GM23248 (cell line): ENCODE data around the gene FOXD4L4.
"Not testable (repeated sequence)": the region's sequence is repeated elsewhere in the genome, so short reads cannot be mapped to it uniquely, and the experiment has no call there.

ENCODE experiments used
- EZH2 ChIP-seq: fragments of 200-600 bp; sonication (generic); IDR thresholded peaks from 2 replicates; pipeline ENCODE4 v1.6.1; 2018; ENCODE audit warnings: antibody characterized with exemption, mild to moderate bottlenecking; ENCODE audit not compliant: insufficient read depth, poor library complexity, severe bottlenecking
- EZH2phosphoT487 ChIP-seq: fragments of 200-600 bp; sonication (generic); IDR thresholded peaks from 2 replicates; pipeline ENCODE4 v1.6.1; 2018; ENCODE audit warnings: antibody characterized with exemption, moderate library complexity, mild to moderate bottlenecking, low read depth; ENCODE audit not compliant: insufficient read depth

DNA sequence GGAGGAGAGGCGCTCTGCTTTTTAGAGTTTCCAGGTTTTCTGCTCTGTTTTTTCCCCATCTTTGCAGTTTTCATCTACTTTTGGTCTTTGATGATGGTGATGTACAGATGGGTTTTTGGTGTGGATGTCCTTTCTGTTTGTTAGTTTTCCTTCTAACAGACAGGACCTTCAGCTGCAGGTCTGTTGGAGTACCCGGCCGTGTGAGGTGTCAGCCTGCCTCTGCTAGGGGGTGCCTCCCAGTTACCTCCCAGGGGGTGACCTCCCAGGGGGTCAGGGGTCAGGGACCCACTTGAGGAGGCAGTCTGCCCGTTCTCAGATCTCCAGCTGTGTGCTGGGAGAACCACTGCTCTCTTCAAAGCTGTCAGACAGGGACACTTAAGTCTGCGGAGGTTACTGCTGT is 22.5 kb upstream of the FOXD4L4 start:
- TF ChIP-seq EZH2phosphoT487, EZH2: not testable (repeated sequence)
